ENCODE data around the gene ALDH3B1.
"Not testable (repeated sequence)": the region's sequence is repeated elsewhere in the genome, so short reads cannot be mapped to it uniquely, and the experiment has no call there.

- TF ChIP-seq CTCF (IDR thresholded peaks at IDR 0.05; ENCODE audit: insufficient read depth, low read length, poor library complexity, severe bottlenecking); EZH2phosphoT487 (conservative IDR thresholded peaks at IDR 0.05; ENCODE audit: low read length): not testable (repeated sequence)
Observed at GRCh38 chr11:67974746-67975145, 35.4 kb upstream of the ALDH3B1 start.

Data from SU-DHL-6 (cell line).